WTC11 (cell line): Measurements from ENCODE around the gene BTBD17. TPM values are rescaled to one million over a fixed set of nuclear protein-coding genes. Genes with fewer than 3 reads are reported as not detected.

Experiments
- ATAC-seq: fragments of 200-7000 bp; cut with Tn5 transposase; 2 replicates; pipeline ENCODE4 v1.10.0; 2021; ENCODE audit warnings: mild to moderate bottlenecking, moderate library complexity
- CTCF ChIA-PET: fragments of 300-600 bp; sonication (Branson Sonifier 250); formaldehyde crosslinking; loops from one replicate; lab custom pipeline; 2021; ENCODE audit warnings: antibody characterized with exemption; lab: Charles Lee
- POLR2A ChIA-PET: fragments of 350-600 bp; sonication (Branson Sonifier 250); formaldehyde crosslinking; loops from one replicate; lab custom pipeline; 2021; ENCODE audit warnings: antibody characterized with exemption; lab: Charles Lee
- DNase-seq: peaks from one replicate; pipeline ENCODE4 v3.0.0; 2021; ENCODE audit warnings: low spot score
- H3K27ac Mint-ChIP-seq: 2 replicates; pipeline ENCODE4 v1.8.0; 2021; ENCODE audit warnings: mixed read lengths
- H3K27me3 Mint-ChIP-seq: 2 replicates; pipeline ENCODE4 v1.8.0; 2021; ENCODE audit warnings: low read depth, mild to moderate bottlenecking, moderate library complexity, mixed read lengths
- H3K36me3 Mint-ChIP-seq: 2 replicates; pipeline ENCODE4 v1.8.0; 2021; ENCODE audit warnings: mixed read lengths
- H3K4me1 Mint-ChIP-seq: 2 replicates; pipeline ENCODE4 v1.8.0; 2022; ENCODE audit warnings: mixed read lengths
- H3K4me3 Mint-ChIP-seq: 2 replicates; pipeline ENCODE4 v1.8.0; 2021; ENCODE audit warnings: mild to moderate bottlenecking, moderate library complexity, mixed read lengths
- H3K9me3 Mint-ChIP-seq: 2 replicates; pipeline ENCODE4 v1.8.0; 2021; ENCODE audit warnings: mixed read lengths
- CREB1 ChIP-seq: sonication (generic); formaldehyde crosslinking; IDR thresholded peaks from 2 replicates; pipeline ENCODE4 v1.8.0; 2023; ENCODE audit warnings: mild to moderate bottlenecking, missing genetic modification reagents
- GABPB1 ChIP-seq: sonication (generic); formaldehyde crosslinking; IDR thresholded peaks from 2 replicates; pipeline ENCODE4 v1.8.1; 2023; ENCODE audit warnings: mild to moderate bottlenecking, missing genetic modification reagents
- JAZF1 ChIP-seq: fragments of 250-450 bp; sonication (Bioruptor Pico); IDR thresholded peaks from 2 replicates; pipeline ENCODE4 v1.9.0; 2021; ENCODE audit warnings: moderate library complexity, mild to moderate bottlenecking, inconsistent platforms
- MXD4 ChIP-seq: fragments of 250-450 bp; sonication (Bioruptor Pico); IDR thresholded peaks from 2 replicates; pipeline ENCODE4 v1.8.0; 2021; ENCODE audit warnings: mild to moderate bottlenecking, moderate library complexity, borderline replicate concordance
- NFATC4 ChIP-seq: fragments of 250-450 bp; sonication (Bioruptor Pico); IDR thresholded peaks from 2 replicates; pipeline ENCODE4 v1.9.0; 2021; ENCODE audit warnings: mild to moderate bottlenecking
- OVOL2 ChIP-seq: fragments of 250-450 bp; sonication (Bioruptor Pico); IDR thresholded peaks from 2 replicates; pipeline ENCODE4 v1.9.0; 2021; ENCODE audit warnings: mild to moderate bottlenecking, borderline replicate concordance
- SOX15 ChIP-seq: fragments of 250-450 bp; sonication (Bioruptor Pico); IDR thresholded peaks from 2 replicates; pipeline ENCODE4 v1.9.0; 2021; ENCODE audit warnings: mild to moderate bottlenecking
- TCF7 ChIP-seq: sonication (generic); formaldehyde crosslinking; IDR thresholded peaks from 2 replicates; pipeline ENCODE4 v1.8.0; 2022; ENCODE audit warnings: mild to moderate bottlenecking, low read depth, missing genetic modification reagents, moderate library complexity
- ZBTB21 ChIP-seq: sonication (generic); formaldehyde crosslinking; IDR thresholded peaks from 2 replicates; pipeline ENCODE4 v1.8.1; 2023; ENCODE audit warnings: mild to moderate bottlenecking, missing genetic modification reagents, borderline replicate concordance
- ZNF121 ChIP-seq: sonication (generic); formaldehyde crosslinking; IDR thresholded peaks from 2 replicates; pipeline ENCODE4 v1.8.0; 2023; ENCODE audit warnings: missing genetic modification reagents
- ZNF138 ChIP-seq: sonication (generic); formaldehyde crosslinking; conservative IDR thresholded peaks from 2 replicates; pipeline ENCODE4 v1.8.1; 2022; ENCODE audit warnings: mild to moderate bottlenecking, moderate library complexity, missing genetic modification reagents
- ZNF263 ChIP-seq: sonication (generic); formaldehyde crosslinking; IDR thresholded peaks from 2 replicates; pipeline ENCODE4 v1.8.1; 2022; ENCODE audit warnings: low read depth, mild to moderate bottlenecking, moderate library complexity, missing genetic modification reagents
- ZNF416 ChIP-seq: fragments of 250-450 bp; sonication (Bioruptor Pico); IDR thresholded peaks from 2 replicates; pipeline ENCODE4 v1.9.0; 2021; ENCODE audit warnings: mild to moderate bottlenecking, inconsistent platforms
- total RNA-seq: library from RNA; stranded (reverse); gene quantifications from 3 replicates; pipeline ENCODE4 v1.2.3, GENCODE V29; 2021
- TF ChIP-seq, protein P1 (sequence below): fragments of 250-450 bp; sonication (Bioruptor Pico); IDR thresholded peaks from 2 replicates; pipeline ENCODE4 v2.1.2; 2022; ENCODE audit warnings: mild to moderate bottlenecking, moderate library complexity
- TF ChIP-seq, protein P2 (sequence below): sonication (generic); formaldehyde crosslinking; IDR thresholded peaks from 2 replicates; pipeline ENCODE4 v1.8.1; 2023; ENCODE audit warnings: mild to moderate bottlenecking, moderate library complexity, missing genetic modification reagents
- TF ChIP-seq, protein P3 (sequence below): sonication (generic); formaldehyde crosslinking; IDR thresholded peaks from 2 replicates; pipeline ENCODE4 v1.8.0; 2023; ENCODE audit warnings: missing genetic modification reagents
- TF ChIP-seq, protein P4 (sequence below): sonication (generic); formaldehyde crosslinking; IDR thresholded peaks from 2 replicates; pipeline ENCODE4 v1.8.1; 2022; ENCODE audit warnings: missing genetic modification reagents, borderline replicate concordance
- TF ChIP-seq, protein P5 (sequence below): sonication (generic); formaldehyde crosslinking; IDR thresholded peaks from 2 replicates; pipeline ENCODE4 v1.8.1; 2023; ENCODE audit warnings: mild to moderate bottlenecking, missing genetic modification reagents, moderate library complexity

Gene BTBD17
- total RNA-seq, 1 experiment from 2014 or later: 0.94 TPM

DNA sequence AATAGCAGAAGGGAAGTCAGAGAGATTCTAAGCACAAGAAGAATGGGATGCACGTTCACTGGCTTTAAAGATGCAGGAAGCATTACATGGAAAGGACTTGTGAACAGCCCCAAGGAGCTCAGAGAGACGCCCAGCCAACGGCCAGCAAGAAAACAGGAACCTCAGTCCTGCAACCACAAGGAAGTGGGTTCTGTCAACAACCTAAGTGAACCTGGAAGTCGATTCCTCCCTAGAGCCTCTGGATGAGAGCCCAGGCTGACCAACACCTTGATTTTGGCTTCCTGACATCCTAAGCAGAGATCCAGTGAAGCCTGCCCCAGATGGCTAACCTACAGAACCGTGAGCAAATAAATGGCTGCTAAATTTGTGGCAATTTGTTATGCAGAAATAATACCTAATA lies 30.1 kb upstream of the BTBD17 start:
- CTCF ChIA-PET: interaction anchor here (1.4 to 5.9 kb wide), 4 partner anchors 12 to 62 kb away, joined by 5 to 48 read pairs (median 6); partner anchors contain the start of gene GPR142

GRCh38 chr17:74390680-74391653 lies 29.3 kb upstream of the BTBD17 start:
- H3K36me3 Mint-ChIP-seq: no peaks in the 10 kb centered on the region
- H3K4me1 Mint-ChIP-seq: peaks cover 27% of the 10 kb centered on the region
- H3K27ac Mint-ChIP-seq: no peak overlapping the region
- ChIA-PET CTCF (interaction anchor here (1.4 to 5.9 kb wide), 4 partner anchors 11 to 63 kb away, joined by 5 to 48 read pairs (median 6); partner anchors contain the start of gene GPR142), POLR2A (no interaction called here)
- H3K27me3 Mint-ChIP-seq: peaks cover 4% of the 10 kb centered on the region
- DNase-seq (no peak), ATAC-seq (no peak)
- no peak overlapping the region for H3K4me3 Mint-ChIP-seq
- no peak for TF ChIP-seq ZNF138 (CRISPR knock-in tag)
- TF ChIP-seq ZNF121 (CRISPR knock-in tag): 0 out of 2 replicates have a peak, but pooled peaks have one; percentile 11
- no peaks in the 10 kb centered on the region for H3K9me3 Mint-ChIP-seq

More for the DNA sequence above, 30.1 kb upstream of the BTBD17 start:
- no peak overlapping the region for H3K27ac Mint-ChIP-seq
- DNase-seq (no peak), ATAC-seq (no peak)
- no peak for TF ChIP-seq TCF7 (CRISPR knock-in tag)
- no peak for TF ChIP-seq MXD4 (CRISPR knock-in tag)
- TF ChIP-seq CREB1 (CRISPR knock-in tag): no peak
- TF ChIP-seq ZBTB21 (CRISPR knock-in tag): no peak
- no peak for TF ChIP-seq JAZF1
- TF ChIP-seq, protein P1, sequence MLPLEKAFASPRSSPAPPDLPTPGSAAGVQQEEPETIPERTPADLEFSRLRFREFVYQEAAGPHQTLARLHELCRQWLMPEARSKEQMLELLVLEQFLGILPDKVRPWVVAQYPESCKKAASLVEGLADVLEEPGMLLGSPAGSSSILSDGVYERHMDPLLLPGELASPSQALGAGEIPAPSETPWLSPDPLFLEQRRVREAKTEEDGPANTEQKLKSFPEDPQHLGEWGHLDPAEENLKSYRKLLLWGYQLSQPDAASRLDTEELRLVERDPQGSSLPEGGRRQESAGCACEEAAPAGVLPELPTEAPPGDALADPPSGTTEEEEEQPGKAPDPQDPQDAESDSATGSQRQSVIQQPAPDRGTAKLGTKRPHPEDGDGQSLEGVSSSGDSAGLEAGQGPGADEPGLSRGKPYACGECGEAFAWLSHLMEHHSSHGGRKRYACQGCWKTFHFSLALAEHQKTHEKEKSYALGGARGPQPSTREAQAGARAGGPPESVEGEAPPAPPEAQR (CRISPR knock-in tag): no peak
- TF ChIP-seq GABPB1 (CRISPR knock-in tag): no peak
- TF ChIP-seq ZNF263 (CRISPR knock-in tag): no peak
- TF ChIP-seq, protein P2, sequence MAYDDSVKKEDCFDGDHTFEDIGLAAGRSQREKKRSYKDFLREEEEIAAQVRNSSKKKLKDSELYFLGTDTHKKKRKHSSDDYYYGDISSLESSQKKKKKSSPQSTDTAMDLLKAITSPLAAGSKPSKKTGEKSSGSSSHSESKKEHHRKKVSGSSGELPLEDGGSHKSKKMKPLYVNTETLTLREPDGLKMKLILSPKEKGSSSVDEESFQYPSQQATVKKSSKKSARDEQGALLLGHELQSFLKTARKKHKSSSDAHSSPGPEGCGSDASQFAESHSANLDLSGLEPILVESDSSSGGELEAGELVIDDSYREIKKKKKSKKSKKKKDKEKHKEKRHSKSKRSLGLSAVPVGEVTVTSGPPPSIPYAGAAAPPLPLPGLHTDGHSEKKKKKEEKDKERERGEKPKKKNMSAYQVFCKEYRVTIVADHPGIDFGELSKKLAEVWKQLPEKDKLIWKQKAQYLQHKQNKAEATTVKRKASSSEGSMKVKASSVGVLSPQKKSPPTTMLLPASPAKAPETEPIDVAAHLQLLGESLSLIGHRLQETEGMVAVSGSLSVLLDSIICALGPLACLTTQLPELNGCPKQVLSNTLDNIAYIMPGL: no peak
- no peak for TF ChIP-seq OVOL2 (CRISPR knock-in tag)
- TF ChIP-seq, protein P3, sequence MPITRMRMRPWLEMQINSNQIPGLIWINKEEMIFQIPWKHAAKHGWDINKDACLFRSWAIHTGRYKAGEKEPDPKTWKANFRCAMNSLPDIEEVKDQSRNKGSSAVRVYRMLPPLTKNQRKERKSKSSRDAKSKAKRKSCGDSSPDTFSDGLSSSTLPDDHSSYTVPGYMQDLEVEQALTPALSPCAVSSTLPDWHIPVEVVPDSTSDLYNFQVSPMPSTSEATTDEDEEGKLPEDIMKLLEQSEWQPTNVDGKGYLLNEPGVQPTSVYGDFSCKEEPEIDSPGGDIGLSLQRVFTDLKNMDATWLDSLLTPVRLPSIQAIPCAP: no peak
- TF ChIP-seq NFATC4: no peak
- TF ChIP-seq, protein P4, sequence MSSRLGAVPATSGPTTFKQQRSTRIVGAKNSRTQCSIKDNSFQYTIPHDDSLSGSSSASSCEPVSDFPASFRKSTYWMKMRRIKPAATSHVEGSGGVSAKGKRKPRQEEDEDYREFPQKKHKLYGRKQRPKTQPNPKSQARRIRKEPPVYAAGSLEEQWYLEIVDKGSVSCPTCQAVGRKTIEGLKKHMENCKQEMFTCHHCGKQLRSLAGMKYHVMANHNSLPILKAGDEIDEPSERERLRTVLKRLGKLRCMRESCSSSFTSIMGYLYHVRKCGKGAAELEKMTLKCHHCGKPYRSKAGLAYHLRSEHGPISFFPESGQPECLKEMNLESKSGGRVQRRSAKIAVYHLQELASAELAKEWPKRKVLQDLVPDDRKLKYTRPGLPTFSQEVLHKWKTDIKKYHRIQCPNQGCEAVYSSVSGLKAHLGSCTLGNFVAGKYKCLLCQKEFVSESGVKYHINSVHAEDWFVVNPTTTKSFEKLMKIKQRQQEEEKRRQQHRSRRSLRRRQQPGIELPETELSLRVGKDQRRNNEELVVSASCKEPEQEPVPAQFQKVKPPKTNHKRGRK (CRISPR knock-in tag): no peak
- no peak for TF ChIP-seq SOX15 (CRISPR knock-in tag)
- TF ChIP-seq, protein P5, sequence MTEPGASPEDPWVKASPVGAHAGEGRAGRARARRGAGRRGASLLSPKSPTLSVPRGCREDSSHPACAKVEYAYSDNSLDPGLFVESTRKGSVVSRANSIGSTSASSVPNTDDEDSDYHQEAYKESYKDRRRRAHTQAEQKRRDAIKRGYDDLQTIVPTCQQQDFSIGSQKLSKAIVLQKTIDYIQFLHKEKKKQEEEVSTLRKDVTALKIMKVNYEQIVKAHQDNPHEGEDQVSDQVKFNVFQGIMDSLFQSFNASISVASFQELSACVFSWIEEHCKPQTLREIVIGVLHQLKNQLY: no peak
- TF ChIP-seq ZNF416 (CRISPR knock-in tag): no peak
- no peaks in the 10 kb centered on the region for H3K36me3 Mint-ChIP-seq
- POLR2A ChIA-PET: interaction anchor here (0.5 kb wide), 1 partner anchor 742 kb away, joined by 3 read pairs; no protein-coding TSS in a partner anchor
- no peaks in the 10 kb centered on the region; the same call in 1 of the 2 replicates for H3K27me3 Mint-ChIP-seq
- H3K4me3 Mint-ChIP-seq: no peak overlapping the region
- no peaks in the 10 kb centered on the region for H3K9me3 Mint-ChIP-seq
- peaks cover 22% of the 10 kb centered on the region for H3K4me1 Mint-ChIP-seq
